Skeletal muscle tissue (tissue), 4 donors: Measurements from ENCODE around the gene DENND4C. TPM values are rescaled to one million over a fixed set of nuclear protein-coding genes. Genes with fewer than 3 reads are reported as not detected.
A peak's percentile ranks its signal among the peaks of the same experiment; 100 is the strongest.

Experiments
- H3K27ac ChIP-seq: one replicate; pipeline ENCODE4 v1.7.0; 2013; ENCODE audit warnings: mild to moderate bottlenecking, low read depth, low read length, inconsistent platforms
- H3K27me3 ChIP-seq, 3 donors: one replicate each; pipeline ENCODE4 v1.7.0; 2013; ENCODE audit warnings: low read length in 3 of 3; ENCODE audit not compliant: control insufficient read depth in 3 of 3, insufficient read depth in 3 of 3
- H3K36me3 ChIP-seq, 3 donors: one replicate each; pipeline ENCODE4 v1.7.0; 2013; ENCODE audit warnings: low read length in 3 of 3; ENCODE audit not compliant: control insufficient read depth in 3 of 3, insufficient read depth in 3 of 3
- H3K4me1 ChIP-seq, 3 donors: one replicate each; pipeline ENCODE4 v1.7.0; 2013; ENCODE audit warnings: low read length in 3 of 3, mild to moderate bottlenecking in 3 of 3; ENCODE audit not compliant: control insufficient read depth in 3 of 3, insufficient read depth in 3 of 3
- H3K4me3 ChIP-seq, 3 donors: one replicate each; pipeline ENCODE4 v1.7.0; 2013; ENCODE audit warnings: low read length in 3 of 3
- H3K9ac ChIP-seq, 3 donors: one replicate each; pipeline ENCODE4 v1.7.0; 2013; ENCODE audit warnings: low read length in 3 of 3, mild to moderate bottlenecking in 3 of 3, moderate library complexity in 2 of 3, low read depth in 1 of 3
- H3K9me3 ChIP-seq, 3 donors: one replicate each; pipeline ENCODE4 v1.7.0; 2013; ENCODE audit warnings: low read length in 3 of 3; ENCODE audit not compliant: control insufficient read depth in 3 of 3
- total RNA-seq: library from RNA; depleted of rRNA; stranded (reverse); fragments of >200 nt; gene quantifications from one replicate; pipeline ENCODE4 v1.2.3, GENCODE V29; 2014
- donor health status: Osteomylitis.

Gene DENND4C
- total RNA-seq, 1 donor from 2014 or later: 74.6 TPM

GRCh38 chr9:19221326-19221725 lies 9.2 kb upstream of the DENND4C start:
- H3K27ac ChIP-seq: no peak overlapping the region
- no peak overlapping the region for H3K9ac ChIP-seq
- no peaks in the 10 kb centered on the region for H3K27me3 ChIP-seq
- no peaks in the 10 kb centered on the region for H3K4me1 ChIP-seq
- H3K36me3 ChIP-seq: no peaks in the 10 kb centered on the region
- H3K4me3 ChIP-seq: no peak overlapping the region
- H3K9me3 ChIP-seq: no peaks in the 10 kb centered on the region

- no peaks in the 10 kb centered on the region for H3K36me3 ChIP-seq
- H3K27ac ChIP-seq: no peak overlapping the region
- H3K4me1 ChIP-seq: no peaks in the 10 kb centered on the region
Measured at GRCh38 chr9:19223724-19224123, 6.8 kb upstream of the DENND4C start.

GRCh38 chr9:19224563-19224962 lies 5.9 kb upstream of the DENND4C start:
- Histone ChIP-seq H3K36me3 (no peaks in the 10 kb centered on the region), H3K9ac (no peak overlapping the region)

More at GRCh38 chr9:19223724-19224123, 6.8 kb upstream of the DENND4C start:
- no peak overlapping the region for H3K9ac ChIP-seq
- no peak overlapping the region for H3K4me3 ChIP-seq
- H3K9me3 ChIP-seq: no peaks in the 10 kb centered on the region
- H3K27me3 ChIP-seq: no peaks in the 10 kb centered on the region

GRCh38 chr9:19229595-19230354 lies 718 bp upstream of the DENND4C start:
- Histone ChIP-seq H3K27ac (peak overlapping the region; percentile 92), H3K27me3 (no peaks in the 10 kb centered on the region), H3K9me3 (no peaks in the 10 kb centered on the region), H3K4me1 (peaks cover 5 to 15% (median 7%) of the 10 kb centered on the region in 3 donors), H3K36me3 (no peaks in the 10 kb centered on the region), H3K9ac (peak overlapping the region; percentile 65 to 85 (median 76)), H3K4me3 (peak overlapping the region; percentile 79 to 84 (median 80))

More at GRCh38 chr9:19224563-19224962, 5.9 kb upstream of the DENND4C start:
- Histone ChIP-seq H3K27ac (no peak overlapping the region), H3K9me3 (no peaks in the 10 kb centered on the region), H3K27me3 (no peaks in the 10 kb centered on the region), H3K4me3 (no peak overlapping the region), H3K4me1 (peaks cover 0 to under 1% (median 0%) of the 10 kb centered on the region in 3 donors)

GRCh38 chr9:19231126-19231903 lies 822 bp downstream of the DENND4C start:
- Histone ChIP-seq H3K4me1 (peaks cover 5 to 15% (median 7%) of the 10 kb centered on the region in 3 donors), H3K9ac (peak overlapping the region; percentile 91 to 97 (median 94))

GRCh38 chr9:19231904-19232822 lies 1.7 kb downstream of the DENND4C start:
- Histone ChIP-seq H3K36me3 (no peaks in the 10 kb centered on the region), H3K9ac (peak overlapping the region; percentile 91 to 97 (median 94)), H3K27ac (peak overlapping the region; percentile 92), H3K4me1 (peaks cover 5 to 15% (median 7%) of the 10 kb centered on the region in 3 donors), H3K4me3 (peak overlapping the region; percentile 69 to 91 (median 84)), H3K27me3 (no peaks in the 10 kb centered on the region), H3K9me3 (no peaks in the 10 kb centered on the region)

More at GRCh38 chr9:19231126-19231903, 822 bp downstream of the DENND4C start:
- Histone ChIP-seq H3K27ac (peak overlapping the region; percentile 92), H3K4me3 (peak overlapping the region; percentile 69 to 91 (median 84)), H3K27me3 (no peaks in the 10 kb centered on the region), H3K36me3 (no peaks in the 10 kb centered on the region), H3K9me3 (no peaks in the 10 kb centered on the region)

GRCh38 chr9:19232823-19233194 lies 2.3 kb downstream of the DENND4C start:
- Histone ChIP-seq H3K4me3 (peak overlapping the region in 2 of 3 donors; percentile 15 to 69), H3K27me3 (no peaks in the 10 kb centered on the region), H3K9ac (peak overlapping the region; percentile 33 to 94 (median 91)), H3K4me1 (peaks cover 5 to 15% (median 7%) of the 10 kb centered on the region in 3 donors), H3K36me3 (no peaks in the 10 kb centered on the region), H3K9me3 (no peaks in the 10 kb centered on the region), H3K27ac (peak overlapping the region; percentile 15)

- peak overlapping the region; percentile 33 to 94 (median 43) for H3K9ac ChIP-seq
Measured at GRCh38 chr9:19233344-19233743, 2.9 kb downstream of the DENND4C start.

GRCh38 chr9:19239955-19240354 lies 9.5 kb downstream of the DENND4C start:
- no peak overlapping the region for H3K27ac ChIP-seq
- no peaks in the 10 kb centered on the region for H3K36me3 ChIP-seq
- H3K4me3 ChIP-seq: no peak overlapping the region
- H3K9me3 ChIP-seq: no peaks in the 10 kb centered on the region
- no peaks in the 10 kb centered on the region for H3K27me3 ChIP-seq
- H3K4me1 ChIP-seq: no peaks in the 10 kb centered on the region
- no peak overlapping the region for H3K9ac ChIP-seq

More at GRCh38 chr9:19233344-19233743, 2.9 kb downstream of the DENND4C start:
- Histone ChIP-seq H3K36me3 (no peaks in the 10 kb centered on the region), H3K4me1 (peaks cover 5 to 15% (median 7%) of the 10 kb centered on the region in 3 donors), H3K27ac (peak overlapping the region; percentile 15), H3K4me3 (peak overlapping the region in 2 of 3 donors; percentile 15 to 69), H3K9me3 (no peaks in the 10 kb centered on the region), H3K27me3 (no peaks in the 10 kb centered on the region)
